Amygdala (tissue), 56 donors: ENCODE results near the gene GRIN1.
A peak's percentile ranks its signal among the peaks of the same experiment; 100 is the strongest.

Experiments used
- DNase-seq, 56 donors: peaks; one replicate each; lab custom pipeline; 2025; lab: John Stamatoyannopoulos, UW

Gene GRIN1

GRCh38 chr9:137202966-137203365 lies 64.0 kb downstream of the GRIN1 start:
- no peak for DNase-seq

GRCh38 chr9:137204731-137205125 lies 65.8 kb downstream of the GRIN1 start:
- no peak for DNase-seq

- DNase-seq: peak; percentile 32 to 96 (median 85)
Observed at GRCh38 chr9:137205126-137206069, 66.4 kb downstream of the GRIN1 start, which contains the start of the genes NDOR1 and TMEM203. Gene NDOR1, plus strand, starts transcription at chr9:137205700. Its CDS starts 78 bp downstream, at chr9:137205778. Gene TMEM203, minus strand, starts transcription at chr9:137205648. Its CDS starts 234 bp downstream, at chr9:137205414.

- no peak for DNase-seq
Observed at GRCh38 chr9:137206602-137207001, 67.6 kb downstream of the GRIN1 start.

GRCh38 chr9:137211532-137211931 lies 72.6 kb downstream of the GRIN1 start:
- DNase-seq: no peak

- no peak for DNase-seq
Observed at GRCh38 chr9:137212520-137212919, 73.6 kb downstream of the GRIN1 start.

- DNase-seq: peak in 14 of 56 donors; percentile 22 to 81 (median 48)
Observed at GRCh38 chr9:137213160-137214060, 74.5 kb downstream of the GRIN1 start.

- no peak for DNase-seq
Observed at GRCh38 chr9:137214620-137215019, 75.7 kb downstream of the GRIN1 start.

- DNase-seq: no peak
Observed at GRCh38 chr9:137215196-137215986, 76.4 kb downstream of the GRIN1 start.

- DNase-seq: no peak
Observed at GRCh38 chr9:137216188-137216965, 77.4 kb downstream of the GRIN1 start.

GRCh38 chr9:137217276-137218211 lies 78.6 kb downstream of the GRIN1 start:
- DNase-seq: peak in 3 of 56 donors; percentile 16 to 27 (median 19)

GRCh38 chr9:137218212-137218753 lies 79.3 kb downstream of the GRIN1 start:
- no peak for DNase-seq
